Kidney glomerular epithelial cell (primary cell): ENCODE results near the gene KCND3.
"Not testable (repeated sequence)": the region's sequence is repeated elsewhere in the genome, so short reads cannot be mapped to it uniquely, and the experiment has no call there.

ENCODE experiments used
- DNase-seq: peaks from one replicate; lab custom pipeline; 2025; lab: John Stamatoyannopoulos, UW

Gene KCND3

GRCh38 chr1:111812306-111812705 is 177.2 kb downstream of the KCND3 start:
- DNase-seq = no peak

GRCh38 chr1:111811891-111812290 is 177.6 kb downstream of the KCND3 start:
- no peak for DNase-seq

- DNase-seq = no peak
Measured at GRCh38 chr1:111805251-111805650, 184.2 kb downstream of the KCND3 start.

GRCh38 chr1:111804776-111805175 is 184.7 kb downstream of the KCND3 start:
- DNase-seq = no peak

GRCh38 chr1:111803951-111804350 is 185.5 kb downstream of the KCND3 start:
- DNase-seq = no peak

GRCh38 chr1:111802984-111803383 is 186.5 kb downstream of the KCND3 start:
- DNase-seq = no peak

GRCh38 chr1:111802110-111802509 is 187.4 kb downstream of the KCND3 start:
- no peak for DNase-seq

- no peak for DNase-seq
Measured at GRCh38 chr1:111801071-111801850, 188.2 kb downstream of the KCND3 start.

GRCh38 chr1:111799722-111800121 is 189.7 kb downstream of the KCND3 start:
- DNase-seq = not testable (repeated sequence)

- no peak for DNase-seq
Measured at GRCh38 chr1:111798580-111798979, 190.9 kb downstream of the KCND3 start.

GRCh38 chr1:111795401-111795800 is 194.1 kb downstream of the KCND3 start:
- DNase-seq = no peak

- no peak for DNase-seq
Measured at GRCh38 chr1:111793923-111794322, 195.5 kb downstream of the KCND3 start.

- no peak for DNase-seq
Measured at GRCh38 chr1:111792249-111792648, 197.2 kb downstream of the KCND3 start.

GRCh38 chr1:111791776-111792175 is 197.7 kb downstream of the KCND3 start:
- no peak for DNase-seq

GRCh38 chr1:111789666-111790316 is 199.7 kb downstream of the KCND3 start:
- peak; percentile 2 for DNase-seq

- no peak for DNase-seq
Measured at GRCh38 chr1:111789142-111789541, 200.3 kb downstream of the KCND3 start.

GRCh38 chr1:111786669-111787207 is 202.7 kb downstream of the KCND3 start:
- no peak for DNase-seq

GRCh38 chr1:111784273-111784901 is 205.1 kb downstream of the KCND3 start:
- no peak for DNase-seq

- no peak for DNase-seq
Measured at GRCh38 chr1:111779546-111779945, 209.9 kb downstream of the KCND3 start.

GRCh38 chr1:111778541-111779051 is 210.9 kb downstream of the KCND3 start:
- DNase-seq = no peak

- no peak for DNase-seq
Measured at GRCh38 chr1:111778066-111778465, 211.4 kb downstream of the KCND3 start.

- no peak for DNase-seq
Measured at GRCh38 chr1:111777301-111777700, 212.2 kb downstream of the KCND3 start.

- no peak for DNase-seq
Measured at GRCh38 chr1:111776861-111777260, 212.6 kb downstream of the KCND3 start.
